Psoas muscle (tissue), 8 donors: ENCODE measurements around the gene IFNL4. TPM values are rescaled to one million over a fixed set of nuclear protein-coding genes. Genes with fewer than 3 reads are reported as not detected.
"Not testable (repeated sequence)": the region's sequence is repeated elsewhere in the genome, so short reads cannot be mapped to it uniquely, and the experiment has no call there.

Source experiments
- ATAC-seq, 4 donors: fragments of 200-7000 bp; cut with Tn5 transposase; one replicate each; pipeline ENCODE4 v1.9.1; 2020; ENCODE audit warnings: moderate library complexity in 3 of 4, mild to moderate bottlenecking in 2 of 4
- DNase-seq, 2 donors: peaks; one replicate each; pipeline ENCODE4 v3.0.0-alpha.2; 2020
- H3K27ac ChIP-seq: fragments of 200-600 bp; one replicate; pipeline ENCODE4 v1.8.0; 2022
- H3K27me3 ChIP-seq, 3 donors: fragments of 200-600 bp in 1 of 3; one replicate each; pipeline versions ENCODE4 v1.6.1 to v1.8.0; 2013 to 2022; ENCODE audit warnings: low read length in 2 of 3, mild to moderate bottlenecking in 2 of 3, moderate library complexity in 1 of 3; ENCODE audit not compliant: insufficient read depth in 3 of 3
- H3K36me3 ChIP-seq, 2 donors: fragments of 200-600 bp in 1 of 2; one replicate each; pipeline versions ENCODE4 v1.6.1 to v1.8.0; 2013 to 2022; ENCODE audit warnings: low read depth in 1 of 2, mild to moderate bottlenecking in 1 of 2, moderate library complexity in 1 of 2; ENCODE audit not compliant: insufficient read depth in 1 of 2
- H3K4me1 ChIP-seq: fragments of 200-600 bp; one replicate; pipeline ENCODE4 v1.8.0; 2022
- H3K4me3 ChIP-seq: fragments of 200-600 bp; one replicate; pipeline ENCODE4 v1.8.0; 2022; ENCODE audit warnings: mild to moderate bottlenecking
- H3K9me3 ChIP-seq: fragments of 200-600 bp; one replicate; pipeline ENCODE4 v1.8.0; 2022
- CTCF ChIP-seq: fragments of 200-600 bp; IDR thresholded peaks from one replicate; pipeline ENCODE4 v1.8.0; 2022; ENCODE audit warnings: antibody characterized with exemption
- WGBS, 3 donors: extraction: QIAGEN DNeasy Blood & Tissue Kit; methylation state at CpG; one replicate each; pipeline versions ENCODE4 v1.1.6 to v1.1.7; 2013; 5-methylcytosine and 5-hydroxymethylcytosine counted together
- intact Hi-C, 2 donors: fragments of 100-400 bp; cut with DNase I; formaldehyde crosslinking; loops; one replicate each; pipeline versions ENCODE4 v1.11.0 to v1.14.2; 2022
- polyA plus RNA-seq, 3 donors: library from polyadenylated mRNA; stranded (reverse); fragments of 200-250 nt; gene quantifications; one replicate each; pipeline ENCODE4 v1.2.3, GENCODE V29; 2013
- total RNA-seq, 4 donors: library from RNA; stranded (reverse); fragmentation: NEBNext Ultra II Directional in 2 of 4; extraction: Animal tissue kit (Norgen Biotek cat#: 25700) in 2 of 4; gene quantifications; one replicate each; pipeline versions ENCODE4 v1.2.1 to v1.2.4, GENCODE V29; 2021 to 2023
- donor health status: healthy with polysubstance abuse.
- donor health status: DM: no; HTN: no; CAD: no; lungs with moderate emphysema.
- donor health status: Bipolar disorder and iron deficiency.
- donor health status: healthy.
- donor health status: DM: yes; HTN: yes; CAD: no.
- donor health status: DM: no; HTN: no; CAD: no.
- donor health status: DM: no; HTN: no; CAD: no.
- donor health status: DM: yes; HTN: yes; CAD: no.

The IFNL4 gene
- total and polyA plus RNA-seq, 7 donors, result not detected

GRCh38 chr19:39246951-39247669 is 1.5 kb downstream of the IFNL4 start:
- Histone ChIP-seq H3K27me3 (peaks cover 0 to 49% (median 16%) of the 10 kb centered on the region in 3 donors), H3K9me3 (no peaks in the 10 kb centered on the region), H3K36me3 (no peaks in the 10 kb centered on the region), H3K4me1 (no peaks in the 10 kb centered on the region), H3K27ac (no peak overlapping the region), H3K4me3 (peak overlapping the region; percentile 11)
- ATAC-seq (peak in 1 of 4 donors; percentile 54), DNase-seq (peak in 1 of 2 donors; percentile 42)
- TF ChIP-seq CTCF, result no peak
- intact Hi-C loops, result no loop called here
- WGBS, 3 donors, result 11 to 14% (median 12%) methylated on average over 39 to 42 of the region's 42 CpGs

GRCh38 chr19:39245166-39245565 is 3.5 kb downstream of the IFNL4 start:
- H3K36me3 ChIP-seq, H3K27ac ChIP-seq, H3K9me3 ChIP-seq, intact Hi-C loops, H3K4me1 ChIP-seq, DNase-seq, ATAC-seq, H3K4me3 ChIP-seq: not testable (repeated sequence)
- H3K27me3 ChIP-seq, result peaks cover 0 to 39% (median 16%) of the 10 kb centered on the region in 3 donors
- no CpG with 5 or more reads among the region's 1 CpG for WGBS, 3 donors

GRCh38 chr19:39244410-39245100 is 4.1 kb downstream of the IFNL4 start, which contains the start of gene IFNL3:
Gene IFNL3 (minus strand): TSS chr19:39245006. CDS start chr19:39244967, 39 bp downstream.
- H3K4me3 ChIP-seq, H3K9me3 ChIP-seq, H3K27ac ChIP-seq, H3K36me3 ChIP-seq, intact Hi-C loops, H3K4me1 ChIP-seq, DNase-seq, ATAC-seq: not testable (repeated sequence)
- peaks cover 0 to 33% (median 16%) of the 10 kb centered on the region in 3 donors for H3K27me3 ChIP-seq
- WGBS, 3 donors, result 64 to 66% (median 65%) methylated on average over 10 to 12 of the region's 12 CpGs

- H3K27me3 ChIP-seq, result peaks cover 0 to 25% (median 16%) of the 10 kb centered on the region in 3 donors
- WGBS, 3 donors, result 66 to 77% (median 66%) methylated on average over 8 to 12 of the region's 13 CpGs
- H3K27ac ChIP-seq, H3K9me3 ChIP-seq, H3K4me3 ChIP-seq, H3K4me1 ChIP-seq, intact Hi-C loops, ATAC-seq, DNase-seq, H3K36me3 ChIP-seq: not testable (repeated sequence)
Measured at GRCh38 chr19:39243741-39244140, 4.9 kb downstream of the IFNL4 start.

- intact Hi-C loops, result no loop called here
- Histone ChIP-seq H3K9me3 (no peaks in the 10 kb centered on the region), H3K4me1 (no peaks in the 10 kb centered on the region), H3K27ac (no peak overlapping the region), H3K36me3 (no peaks in the 10 kb centered on the region), H3K27me3 (peaks cover 0 to 11% (median 0%) of the 10 kb centered on the region in 3 donors), H3K4me3 (no peak overlapping the region)
- WGBS, 3 donors, result 83 to 92% (median 87%) methylated on average over 7 of the region's 7 CpGs
- TF ChIP-seq CTCF, result no peak
- ATAC-seq, result no peak
- no peak for DNase-seq
Measured at GRCh38 chr19:39240421-39240820, 8.2 kb downstream of the IFNL4 start.

GRCh38 chr19:39238944-39239343 is 9.7 kb downstream of the IFNL4 start:
- Histone ChIP-seq H3K27ac (no peak overlapping the region), H3K27me3 (peaks cover 0 to 15% (median 2%) of the 10 kb centered on the region in 3 donors), H3K4me3 (no peak overlapping the region), H3K4me1 (no peaks in the 10 kb centered on the region), H3K9me3 (no peaks in the 10 kb centered on the region), H3K36me3 (no peaks in the 10 kb centered on the region)
- 83 to 85% (median 83%) methylated on average over 6 of the region's 6 CpGs for WGBS, 3 donors
- no peak for ATAC-seq
- TF ChIP-seq CTCF, result no peak
- no peak for DNase-seq
- intact Hi-C loops, result no loop called here
